CD4-positive, alpha-beta T cell (primary cell): ENCODE measurements around the gene DNHD1. TPM values are rescaled to one million over a fixed set of nuclear protein-coding genes. Genes with fewer than 3 reads are reported as not detected.

Experiments
- ATAC-seq: fragments of 200-7000 bp; cut with Tn5 transposase; one replicate; pipeline ENCODE4 v1.10.0; 2022; ENCODE audit warnings: mild to moderate bottlenecking; ENCODE audit not compliant: poor library complexity
- CTCF ChIA-PET: fragments of 350-600 bp; sonication (Branson Sonifier 250); formaldehyde crosslinking; loops from one replicate; lab custom pipeline; 2021; ENCODE audit warnings: antibody characterized with exemption, inconsistent platforms; lab: Charles Lee
- POLR2A ChIA-PET: fragments of 350-600 bp; sonication (Branson Sonifier 250); formaldehyde crosslinking; loops from one replicate; lab custom pipeline; 2021; ENCODE audit warnings: antibody characterized with exemption, inconsistent platforms; lab: Charles Lee
- DNase-seq, 14 experiments: peaks; one replicate each; pipeline ENCODE4 v3.0.0-alpha.2; 2013 to 2020; ENCODE audit warnings: mixed read lengths in 2 of 14
- H3K27ac ChIP-seq, 2 donors: one replicate each; pipeline versions ENCODE4 v1.5.1 to v1.7.0; 2013; ENCODE audit warnings: low read length in 2 of 2, low read depth in 1 of 2, mild to moderate bottlenecking in 1 of 2
- H3K27me3 ChIP-seq, 2 experiments: 1 replicate in 1 of 2; 2 replicates in 1 of 2; pipeline versions ENCODE4 v1.6.1 to v1.7.0; 2013; ENCODE audit warnings: low read length in 2 of 2, control low read depth in 1 of 2, mild to moderate bottlenecking in 1 of 2, moderate library complexity in 1 of 2; ENCODE audit not compliant: insufficient read depth in 2 of 2, control insufficient read depth in 1 of 2
- H3K36me3 ChIP-seq: one replicate; pipeline ENCODE4 v1.6.1; 2013; ENCODE audit warnings: low read length, control low read depth; ENCODE audit not compliant: insufficient read depth
- H3K4me1 ChIP-seq: one replicate; pipeline ENCODE4 v1.6.1; 2013; ENCODE audit warnings: low read length, control low read depth; ENCODE audit not compliant: insufficient read depth
- H3K4me3 ChIP-seq: one replicate; pipeline ENCODE4 v1.5.1; 2013; ENCODE audit warnings: mild to moderate bottlenecking, low read length, moderate library complexity
- H3K9me3 ChIP-seq, 2 experiments: 1 replicate in 1 of 2; 2 replicates in 1 of 2; pipeline versions ENCODE4 v1.6.1 to v1.7.0; 2013; ENCODE audit warnings: low read length in 2 of 2, mild to moderate bottlenecking in 2 of 2, control low read depth in 1 of 2, moderate library complexity in 1 of 2; ENCODE audit not compliant: control insufficient read depth in 1 of 2, insufficient read depth in 1 of 2
- H3K27ac Mint-ChIP-seq: one replicate; pipeline ENCODE4 v1.8.0; 2020; ENCODE audit warnings: mixed read lengths
- H3K27me3 Mint-ChIP-seq: one replicate; pipeline ENCODE4 v1.8.0; 2021; ENCODE audit warnings: mixed read lengths
- H3K36me3 Mint-ChIP-seq: one replicate; pipeline ENCODE4 v1.8.0; 2021; ENCODE audit warnings: low read depth, mixed read lengths
- H3K4me1 Mint-ChIP-seq: one replicate; pipeline ENCODE4 v1.8.0; 2021; ENCODE audit warnings: low read depth, mixed read lengths
- H3K4me3 Mint-ChIP-seq: one replicate; pipeline ENCODE4 v1.8.0; 2020; ENCODE audit warnings: mild to moderate bottlenecking, mixed read lengths
- H3K9me3 Mint-ChIP-seq: one replicate; pipeline ENCODE4 v1.8.0; 2020; ENCODE audit warnings: mixed read lengths
- intact Hi-C, 2 experiments: fragments of 100-400 bp; cut with DNase I in 1 of 2; cut with micrococcal nuclease in 1 of 2; formaldehyde crosslinking; loops; one replicate each; pipeline versions ENCODE4 v1.15.1 to v1.9.0; 2023 to 2025; cut with DNase I, micrococcal nuclease
- total RNA-seq, 174 experiments: library from RNA in 2 of 174; stranded (reverse) in 2 of 174; gene quantifications; one replicate each; pipeline ENCODE4 v1.2.3 and lab custom pipeline; 2021 to 2026
- TF ChIP-seq, protein P1 (sequence below): fragments of 200-600 bp; IDR thresholded peaks from one replicate; pipeline ENCODE4 v1.8.0; 2022; ENCODE audit warnings: antibody characterized with exemption, mild to moderate bottlenecking

DNHD1 gene
- total RNA-seq, 2 experiments from 2014 or later, result 44.1 to 46.8 TPM

DNA sequence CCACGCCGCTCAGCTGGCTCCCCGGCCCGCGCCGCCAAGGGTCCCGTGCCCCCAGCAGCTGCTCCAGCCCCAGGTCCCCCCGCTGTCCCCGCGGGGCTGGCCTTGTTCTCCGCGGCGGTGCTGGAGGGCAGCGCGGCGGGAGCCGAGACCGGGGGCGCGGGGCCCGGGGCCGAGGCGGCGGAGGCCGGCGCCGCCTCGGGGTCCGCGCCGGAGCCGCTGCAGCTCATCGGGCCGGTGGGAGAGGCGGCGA is 114.8 kb downstream of the DNHD1 start:
- Mint-ChIP-seq H3K27ac (no peak overlapping the region), H3K27me3 (no peaks in the 10 kb centered on the region), H3K4me1 (peaks cover 38% of the 10 kb centered on the region), H3K36me3 (peaks cover 51% of the 10 kb centered on the region), H3K9me3 (no peaks in the 10 kb centered on the region), H3K4me3 (peak overlapping the region; percentile 92)
- DNase-seq (peak in 1 of 14 experiments; percentile 25), ATAC-seq (no peak)
- TF ChIP-seq, protein P1, sequence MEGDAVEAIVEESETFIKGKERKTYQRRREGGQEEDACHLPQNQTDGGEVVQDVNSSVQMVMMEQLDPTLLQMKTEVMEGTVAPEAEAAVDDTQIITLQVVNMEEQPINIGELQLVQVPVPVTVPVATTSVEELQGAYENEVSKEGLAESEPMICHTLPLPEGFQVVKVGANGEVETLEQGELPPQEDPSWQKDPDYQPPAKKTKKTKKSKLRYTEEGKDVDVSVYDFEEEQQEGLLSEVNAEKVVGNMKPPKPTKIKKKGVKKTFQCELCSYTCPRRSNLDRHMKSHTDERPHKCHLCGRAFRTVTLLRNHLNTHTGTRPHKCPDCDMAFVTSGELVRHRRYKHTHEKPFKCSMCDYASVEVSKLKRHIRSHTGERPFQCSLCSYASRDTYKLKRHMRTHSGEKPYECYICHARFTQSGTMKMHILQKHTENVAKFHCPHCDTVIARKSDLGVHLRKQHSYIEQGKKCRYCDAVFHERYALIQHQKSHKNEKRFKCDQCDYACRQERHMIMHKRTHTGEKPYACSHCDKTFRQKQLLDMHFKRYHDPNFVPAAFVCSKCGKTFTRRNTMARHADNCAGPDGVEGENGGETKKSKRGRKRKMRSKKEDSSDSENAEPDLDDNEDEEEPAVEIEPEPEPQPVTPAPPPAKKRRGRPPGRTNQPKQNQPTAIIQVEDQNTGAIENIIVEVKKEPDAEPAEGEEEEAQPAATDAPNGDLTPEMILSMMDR, result no peak
- Histone ChIP-seq H3K4me1 (peaks cover 63% of the 10 kb centered on the region), H3K36me3 (peaks cover 67% of the 10 kb centered on the region), H3K9me3 (no peaks in the 10 kb centered on the region), H3K27me3 (no peaks in the 10 kb centered on the region), H3K4me3 (peak overlapping the region; percentile 90), H3K27ac (peak overlapping the region; percentile 90 to 96)
- ChIA-PET CTCF (interaction anchor here (0.9 to 2.3 kb wide), 8 partner anchors 8 to 128 kb away, joined by 3 to 21 read pairs (median 6); partner anchors contain the start of genes ILK and MRPL17), POLR2A (interaction anchor here (0.6 to 4.4 kb wide), 24 partner anchors 9 to 222 kb away, joined by 3 to 134 read pairs (median 7); partner anchors contain the start of genes APBB1, ARFIP2, DCHS1 and ILK)
- intact Hi-C loops, result loop anchor here (1.0 to 10.0 kb wide), 4 partner anchors 71 to 377 kb away; partner anchors contain the start of genes MRPL17 (in 2 of the 2), APBB1 (in 1 of the 2), CNGA4 (in 1 of the 2) and FHIP1B (in 1 of the 2)

DNA sequence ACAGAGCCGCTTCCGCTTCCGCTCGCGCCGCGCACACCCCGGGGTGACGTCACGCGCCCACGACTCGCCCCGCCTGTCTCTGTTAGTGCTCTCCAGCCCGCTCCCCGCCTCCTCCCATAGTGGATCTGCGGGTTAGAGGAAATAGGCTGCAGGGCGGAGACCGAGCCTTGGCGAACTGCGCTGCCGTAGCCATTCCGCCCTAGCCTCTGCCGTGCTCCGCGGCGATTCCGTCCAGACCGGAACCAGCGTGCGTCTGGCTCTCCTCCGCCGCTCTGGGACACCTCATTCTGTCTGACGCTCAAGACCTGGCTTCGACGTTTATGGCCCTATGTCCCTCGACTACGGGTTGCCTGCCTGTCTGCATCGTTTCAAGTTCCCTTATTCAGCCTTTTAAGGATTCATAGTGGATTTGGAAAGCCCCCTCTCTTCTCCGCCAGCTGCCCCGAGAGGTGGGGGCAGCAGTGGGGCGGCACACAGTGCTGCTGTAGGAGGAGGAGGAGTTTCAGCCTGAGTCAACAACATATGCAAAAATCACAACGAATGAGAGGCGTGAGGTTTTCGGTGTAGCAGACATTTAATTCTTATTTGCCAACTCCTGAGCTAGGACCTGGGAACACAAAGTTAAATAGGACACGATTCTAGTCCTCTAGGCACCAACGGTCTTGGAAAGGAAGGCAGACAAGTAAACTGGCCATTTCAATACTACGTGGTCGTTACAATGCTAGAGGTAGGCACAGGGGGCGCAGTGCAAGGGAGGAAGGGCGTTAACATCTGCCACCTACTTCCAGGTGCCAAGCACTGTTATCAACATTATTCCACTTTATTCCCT is 115.3 kb downstream of the DNHD1 start, which contains the start of gene TAF10:
TAF10 (minus strand) TSS at position 4 of the 829 bp plus-strand sequence. CDS start 27 bp downstream, outside the sequence.
- CTCF ChIA-PET, result interaction anchor here (0.8 to 2.3 kb wide), 9 partner anchors 8 to 129 kb away, joined by 3 to 21 read pairs (median 5); partner anchors contain the start of genes ILK and MRPL17
- Histone ChIP-seq H3K36me3 (peaks cover 71% of the 10 kb centered on the region), H3K4me1 (peaks cover 63% of the 10 kb centered on the region), H3K27me3 (no peaks in the 10 kb centered on the region), H3K4me3 (peak within 1 kb of the TSS; percentile 90), H3K27ac (peak within 1 kb of the TSS; percentile 96 to 98), H3K9me3 (no peaks in the 10 kb centered on the region)
- intact Hi-C loops, result loop anchor here (1.0 to 10.0 kb wide), 4 partner anchors 70 to 378 kb away; partner anchors contain the start of genes MRPL17 (in 2 of the 2), APBB1 (in 1 of the 2), CNGA4 (in 1 of the 2) and FHIP1B (in 1 of the 2)
- Mint-ChIP-seq H3K36me3 (peaks cover 48% of the 10 kb centered on the region), H3K4me3 (peak within 1 kb of the TSS; percentile 92), H3K9me3 (no peaks in the 10 kb centered on the region), H3K4me1 (peaks cover 35% of the 10 kb centered on the region), H3K27me3 (no peaks in the 10 kb centered on the region), H3K27ac (no peak within 1 kb of the TSS)
- TF ChIP-seq, protein P1, result peak; percentile 47
- POLR2A ChIA-PET, result interaction anchor here (0.6 to 4.4 kb wide), 30 partner anchors 9 to 222 kb away, joined by 3 to 134 read pairs (median 6); partner anchors contain the start of genes APBB1, ARFIP2, DCHS1 and ILK
- DNase-seq (peak; percentile 88 to 98 (median 95)), ATAC-seq (peak; percentile 86)

DNA sequence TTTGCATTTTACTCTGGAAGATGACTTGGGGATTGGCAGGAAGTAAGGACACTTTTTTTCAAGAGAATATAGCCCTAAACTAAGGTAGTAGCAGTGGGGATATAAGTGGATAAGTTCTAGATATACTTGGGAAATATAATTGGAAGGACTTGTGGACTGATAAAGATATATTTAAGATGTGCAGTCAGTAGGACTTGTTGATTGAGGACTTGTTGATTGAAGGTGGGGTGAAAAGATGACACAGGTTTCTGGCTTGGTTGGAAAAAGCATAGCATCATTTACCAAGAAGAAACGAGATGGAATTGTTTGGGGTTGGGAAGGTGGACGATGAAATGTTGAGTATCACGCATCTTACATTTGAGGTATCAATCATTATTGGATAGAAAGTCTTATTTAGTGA is 116.4 kb downstream of the DNHD1 start:
- H3K4me3 ChIP-seq, result no peak overlapping the region
- Mint-ChIP-seq H3K36me3 (peaks cover 39% of the 10 kb centered on the region), H3K4me3 (no peak overlapping the region), H3K27ac (no peak overlapping the region), H3K27me3 (no peaks in the 10 kb centered on the region), H3K9me3 (no peaks in the 10 kb centered on the region), H3K4me1 (peaks cover 28% of the 10 kb centered on the region)
- ATAC-seq (no peak), DNase-seq (no peak)
- H3K27ac ChIP-seq, result peak overlapping the region in 1 of 2 donors; percentile 98
- intact Hi-C loops, result loop anchor here (2.0 to 10.0 kb wide), 3 partner anchors 69 to 379 kb away; partner anchors contain the start of genes APBB1 (in 1 of the 2), CNGA4 (in 1 of the 2), FHIP1B (in 1 of the 2) and MRPL17 (in 1 of the 2)
- H3K27me3 ChIP-seq, result no peaks in the 10 kb centered on the region
- CTCF ChIA-PET, result interaction anchor here (1.3 to 2.3 kb wide), 3 partner anchors 9 to 70 kb away, joined by 4 to 21 read pairs (median 13); partner anchors contain the start of genes ILK and MRPL17
- peaks cover 61% of the 10 kb centered on the region for H3K36me3 ChIP-seq
- H3K4me1 ChIP-seq, result peaks cover 63% of the 10 kb centered on the region
- TF ChIP-seq, protein P1, result no peak
- no peaks in the 10 kb centered on the region for H3K9me3 ChIP-seq
- POLR2A ChIA-PET, result interaction anchor here (0.9 to 4.4 kb wide), 10 partner anchors 8 to 133 kb away, joined by 3 to 134 read pairs (median 18); partner anchors contain the start of genes ARFIP2, ILK, MRPL17 and RRP8
